PC-3 (cell line): ENCODE measurements around the gene CBLL2.

Experiments
- EZH2 ChIP-seq: fragments of 300-600 bp; sonication (generic); IDR thresholded peaks from one replicate; pipeline ENCODE4 v1.6.1; 2017; ENCODE audit warnings: antibody characterized with exemption, mild to moderate bottlenecking, low read length; ENCODE audit not compliant: unreplicated experiment
- EZH2phosphoT487 ChIP-seq: fragments of 300-600 bp; sonication (generic); IDR thresholded peaks from 2 replicates; pipeline ENCODE4 v1.6.1; 2018; ENCODE audit warnings: mild to moderate bottlenecking, antibody characterized with exemption, low read length, borderline replicate concordance
- TF ChIP-seq, protein P1 (sequence below): fragments of 300-600 bp; sonication (generic); conservative IDR thresholded peaks from 2 replicates; pipeline ENCODE4 v1.5.1; 2017; ENCODE audit warnings: antibody characterized with exemption, low read depth, mild to moderate bottlenecking, low read length

DNA sequence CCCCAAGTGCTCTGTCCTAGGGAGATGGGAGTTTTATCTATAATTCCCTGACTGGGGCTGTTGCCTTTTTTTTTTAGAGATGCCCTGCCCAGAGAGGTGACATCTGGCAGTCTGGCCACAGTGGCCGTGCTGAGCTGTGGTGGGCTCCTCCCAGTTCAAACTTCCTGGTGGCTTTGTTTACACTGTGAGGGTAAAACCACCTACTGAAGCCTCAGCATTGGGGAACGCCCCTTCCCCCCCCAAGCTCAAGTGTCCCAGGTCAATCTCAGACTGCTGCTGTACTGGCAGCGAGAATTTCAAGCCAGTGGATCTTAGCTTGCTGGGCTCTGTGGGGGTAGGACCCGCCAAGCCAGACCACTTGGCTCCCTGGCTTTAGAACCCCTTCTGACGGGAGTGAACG, 38.3 kb upstream of the CBLL2 start:
- TF ChIP-seq, protein P1, sequence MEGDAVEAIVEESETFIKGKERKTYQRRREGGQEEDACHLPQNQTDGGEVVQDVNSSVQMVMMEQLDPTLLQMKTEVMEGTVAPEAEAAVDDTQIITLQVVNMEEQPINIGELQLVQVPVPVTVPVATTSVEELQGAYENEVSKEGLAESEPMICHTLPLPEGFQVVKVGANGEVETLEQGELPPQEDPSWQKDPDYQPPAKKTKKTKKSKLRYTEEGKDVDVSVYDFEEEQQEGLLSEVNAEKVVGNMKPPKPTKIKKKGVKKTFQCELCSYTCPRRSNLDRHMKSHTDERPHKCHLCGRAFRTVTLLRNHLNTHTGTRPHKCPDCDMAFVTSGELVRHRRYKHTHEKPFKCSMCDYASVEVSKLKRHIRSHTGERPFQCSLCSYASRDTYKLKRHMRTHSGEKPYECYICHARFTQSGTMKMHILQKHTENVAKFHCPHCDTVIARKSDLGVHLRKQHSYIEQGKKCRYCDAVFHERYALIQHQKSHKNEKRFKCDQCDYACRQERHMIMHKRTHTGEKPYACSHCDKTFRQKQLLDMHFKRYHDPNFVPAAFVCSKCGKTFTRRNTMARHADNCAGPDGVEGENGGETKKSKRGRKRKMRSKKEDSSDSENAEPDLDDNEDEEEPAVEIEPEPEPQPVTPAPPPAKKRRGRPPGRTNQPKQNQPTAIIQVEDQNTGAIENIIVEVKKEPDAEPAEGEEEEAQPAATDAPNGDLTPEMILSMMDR, result no peak
- TF ChIP-seq EZH2phosphoT487, result no peak
- TF ChIP-seq EZH2, result no peak
